K562 (cell line): Measurements from ENCODE around the gene QRICH1. TPM values are rescaled to one million over a fixed set of nuclear protein-coding genes. Genes with fewer than 3 reads are reported as not detected.

Source experiments
- ARID4B ChIP-seq: sonication (generic); formaldehyde crosslinking; IDR thresholded peaks from 2 replicates; pipeline ENCODE4 v1.8.0; 2022; ENCODE audit warnings: mild to moderate bottlenecking, missing genetic modification reagents
- E2F5 ChIP-seq: sonication (generic); formaldehyde crosslinking; IDR thresholded peaks from 2 replicates; pipeline ENCODE4 v1.8.0; 2022; ENCODE audit warnings: mild to moderate bottlenecking, missing genetic modification reagents
- ELF2 ChIP-seq: fragments of 250-450 bp; sonication (Bioruptor Pico); IDR thresholded peaks from 2 replicates; pipeline ENCODE4 v1.5.0; 2021; ENCODE audit warnings: mild to moderate bottlenecking
- L3MBTL2 ChIP-seq: fragments of 450-650 bp; IDR thresholded peaks from 2 replicates; pipeline ENCODE4 v1.6.1; 2016; ENCODE audit warnings: mild to moderate bottlenecking, moderate library complexity
- NR1H2 ChIP-seq: sonication (generic); formaldehyde crosslinking; IDR thresholded peaks from 2 replicates; pipeline ENCODE4 v1.4.0; 2020; ENCODE audit warnings: mild to moderate bottlenecking, missing genetic modification reagents
- OTX1 ChIP-seq: fragments of 450-650 bp; formaldehyde crosslinking; IDR thresholded peaks from 2 replicates; pipeline ENCODE4 v1.4.0; 2022; ENCODE audit warnings: mild to moderate bottlenecking
- REST ChIP-seq, 2 experiments: fragments of 450-650 bp; formaldehyde crosslinking in 1 of 2; IDR thresholded peaks; 2 replicates each; pipeline versions ENCODE4 v1.4.0 to v1.6.1; 2014 to 2020; ENCODE audit warnings: mild to moderate bottlenecking in 2 of 2, borderline replicate concordance in 1 of 2, low read depth in 1 of 2
- SOX6 ChIP-seq: fragments of 450-650 bp; IDR thresholded peaks from 2 replicates; pipeline ENCODE4 v1.6.1; 2014; ENCODE audit warnings: mild to moderate bottlenecking
- ZBTB5 ChIP-seq: fragments of 450-650 bp; IDR thresholded peaks from 2 replicates; pipeline ENCODE4 v1.6.1; 2017; ENCODE audit warnings: antibody characterized with exemption
- ZNF586 ChIP-seq: fragments of 450-650 bp; formaldehyde crosslinking; conservative IDR thresholded peaks from 2 replicates; pipeline ENCODE4 v1.4.0; 2020; ENCODE audit warnings: mild to moderate bottlenecking, moderate library complexity
- polyA plus RNA-seq, 8 experiments: library from polyadenylated mRNA; depleted of rRNA in 4 of 8; stranded (reverse) in 5 of 8; unstranded in 3 of 8; fragments of >200 nt; fragmentation: Nextera tagmentation in 2 of 8; fragmentation: Illumina TruSeq in 1 of 8; extraction: Ambion mirVana in 2 of 8; extraction: Trizol in 1 of 8; gene quantifications; 2 replicates each; pipeline versions ENCODE4 v1.2.1 to v1.2.3, GENCODE V29; 2011 to 2014; ENCODE audit warnings: inconsistent platforms in 1 of 8, missing spikeins in 1 of 8
- total RNA-seq, 7 experiments: library from RNA; depleted of rRNA in 6 of 7; stranded (reverse); fragments of >200 nt in 6 of 7; fragmentation: Illumina TruSeq in 2 of 7; extraction: Trizol in 2 of 7; gene quantifications; 2 replicates each; pipeline versions ENCODE4 v1.2.1 to v1.2.3, GENCODE V29; 2011 to 2021; ENCODE audit warnings: low replicate concordance in 1 of 7

The QRICH1 gene
- total and polyA plus RNA-seq, 9 of the 15 experiments (the other 6 are each of a cell fraction or from before 2014, with no cell fraction given): 20.1 to 99.2 (median 56.7) TPM

- TF ChIP-seq L3MBTL2 (no peak), E2F5 (CRISPR knock-in tag) (no peak), ARID4B (CRISPR knock-in tag) (0 out of 2 replicates have a peak, but pooled peaks have one; percentile 46), REST (IDR thresholded peaks at IDR 0.05; ENCODE audit: borderline replicate concordance) (0 out of 2 replicates have a peak, but pooled peaks have one; percentile 9), REST (CRISPR knock-in tag; IDR thresholded peaks at IDR 0.05; ENCODE audit: low read depth) (no peak), NR1H2 (peak; percentile 43; the same call in 1 of the 2 replicates), ZNF586 (no peak), SOX6 (no peak), ZBTB5 (no peak), OTX1 (0 out of 2 replicates have a peak, but pooled peaks have one; percentile 20), ELF2 (CRISPR knock-in tag) (no peak)
These were observed 73.3 kb downstream of the QRICH1 start (continued) for GRCh38 chr3:49020330-49021212.
